ENCODE results near the gene SYCN. TPM values are rescaled to one million over a fixed set of nuclear protein-coding genes. Genes with fewer than 3 reads are reported as not detected.

Gene SYCN
- total RNA-seq, 1 experiment from 2014 or later = not detected

DNA sequence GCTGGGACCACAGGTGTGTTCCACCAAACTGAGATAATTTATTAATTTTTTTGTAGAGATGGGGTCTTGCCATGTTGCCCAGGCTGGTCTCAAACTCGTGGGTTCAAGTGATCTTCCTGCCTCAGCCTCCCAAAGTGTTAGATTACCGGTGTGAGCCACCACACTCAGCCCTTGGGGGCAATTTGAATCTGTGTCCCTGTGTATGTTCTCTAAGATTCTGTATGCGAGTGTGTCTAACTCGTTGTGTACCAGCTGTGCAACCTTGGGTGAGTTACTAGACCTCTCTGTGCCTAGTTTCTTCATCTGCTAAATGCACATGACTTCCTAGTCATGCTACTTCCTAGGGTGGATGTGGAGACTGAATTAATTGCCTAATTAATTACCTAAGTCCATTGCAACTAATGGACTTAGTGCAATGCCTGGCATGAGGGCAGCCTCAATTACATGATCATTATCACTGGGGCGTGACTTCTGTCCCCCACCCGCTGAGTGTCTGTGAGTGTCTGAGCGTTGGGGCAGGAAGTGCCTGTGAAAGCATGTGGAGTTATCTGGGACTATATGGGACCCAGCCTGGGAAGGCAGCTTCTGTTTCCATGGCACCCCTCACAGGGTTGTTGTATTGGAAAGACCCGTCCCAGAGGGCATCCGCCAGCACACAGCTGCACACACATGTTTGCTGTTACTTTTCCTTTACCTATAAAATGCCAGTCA is 9.1 kb downstream of the SYCN start (continued):
- no peak for TF ChIP-seq REST (IDR thresholded peaks at IDR 0.05; ENCODE audit: low read depth)

- BruUV-seq (replicated peaks) = no TSS peak
- CTCF ChIA-PET = no interaction called here
- H3K27ac ChIP-seq (ENCODE audit: low read depth, low read length) = no peak overlapping the region
- H3K36me3 ChIP-seq (ENCODE audit: control insufficient read depth in 1 of 2, insufficient read depth in 2 of 2, low read length in 2 of 2) = no peaks in the 10 kb centered on the region
- TF ChIP-seq CBX3 (IDR thresholded peaks at IDR 0.05; ENCODE audit: low read depth) (no peak), CTCF (IDR thresholded peaks at IDR 0.05 in 2 of 3, conservative IDR thresholded peaks at IDR 0.05 in 1 of 3; ENCODE audit: borderline replicate concordance in 1 of 3, insufficient read depth in 1 of 3, low read depth in 2 of 3, low read length in 2 of 3) (no peak), REST (IDR thresholded peaks at IDR 0.05; ENCODE audit: low read depth) (no peak), RAD21 (IDR thresholded peaks at IDR 0.05; ENCODE audit: low read depth) (no peak), EGR1 (IDR thresholded peaks at IDR 0.05; ENCODE audit: low read depth) (no peak), ZFX (IDR thresholded peaks at IDR 0.05) (no peak), SIN3A (IDR thresholded peaks at IDR 0.05; ENCODE audit: low read depth) (no peak), ZNF274 (IDR thresholded peaks at IDR 0.05; ENCODE audit: low read depth, low read length) (no peak), FOSL1 (IDR thresholded peaks at IDR 0.05; ENCODE audit: low read depth) (no peak), POLR2AphosphoS5 (IDR thresholded peaks at IDR 0.05; ENCODE audit: low read depth, low read length) (no peak)
- TF ChIP-seq, protein P1, sequence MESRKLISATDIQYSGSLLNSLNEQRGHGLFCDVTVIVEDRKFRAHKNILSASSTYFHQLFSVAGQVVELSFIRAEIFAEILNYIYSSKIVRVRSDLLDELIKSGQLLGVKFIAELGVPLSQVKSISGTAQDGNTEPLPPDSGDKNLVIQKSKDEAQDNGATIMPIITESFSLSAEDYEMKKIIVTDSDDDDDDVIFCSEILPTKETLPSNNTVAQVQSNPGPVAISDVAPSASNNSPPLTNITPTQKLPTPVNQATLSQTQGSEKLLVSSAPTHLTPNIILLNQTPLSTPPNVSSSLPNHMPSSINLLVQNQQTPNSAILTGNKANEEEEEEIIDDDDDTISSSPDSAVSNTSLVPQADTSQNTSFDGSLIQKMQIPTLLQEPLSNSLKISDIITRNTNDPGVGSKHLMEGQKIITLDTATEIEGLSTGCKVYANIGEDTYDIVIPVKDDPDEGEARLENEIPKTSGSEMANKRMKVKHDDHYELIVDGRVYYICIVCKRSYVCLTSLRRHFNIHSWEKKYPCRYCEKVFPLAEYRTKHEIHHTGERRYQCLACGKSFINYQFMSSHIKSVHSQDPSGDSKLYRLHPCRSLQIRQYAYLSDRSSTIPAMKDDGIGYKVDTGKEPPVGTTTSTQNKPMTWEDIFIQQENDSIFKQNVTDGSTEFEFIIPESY (IDR thresholded peaks at IDR 0.05; ENCODE audit: extremely low read depth, insufficient replicate concordance, low read length) = no peak
- intact Hi-C loops (cut with micrococcal nuclease) = no loop called here
- H3K4me1 ChIP-seq (ENCODE audit: control insufficient read depth in 1 of 2, insufficient read depth in 2 of 2, low read length in 2 of 2) = peaks cover 0 to 27% of the 10 kb centered on the region in 2 experiments; a peak in 2 of 4 replicates
- POLR2A ChIA-PET = no interaction called here
- H3K4me2 ChIP-seq (ENCODE audit: low read length) = peak overlapping the region; percentile 17; the same call in 1 of the 2 replicates
- no peaks in the 10 kb centered on the region for H3K79me2 ChIP-seq (ENCODE audit: insufficient read depth, low read length)
- no peak overlapping the region for H3K9ac ChIP-seq (ENCODE audit: low read length)
- H4K20me1 ChIP-seq (ENCODE audit: insufficient read depth) = no peaks in the 10 kb centered on the region
- H3K9me2 ChIP-seq (ENCODE audit: insufficient read depth) = no peaks in the 10 kb centered on the region
- H3K9me3 ChIP-seq (ENCODE audit: control insufficient read depth in 1 of 2, insufficient read depth in 1 of 2, low read depth in 1 of 2, low read length in 2 of 2) = no peaks in the 10 kb centered on the region
- H2AFZ ChIP-seq (ENCODE audit: low read depth, low read length, poor library complexity, severe bottlenecking) = no peak overlapping the region
- RAD21 ChIA-PET (ENCODE audit: low non-redundant PET in 1 of 2, low total read pairs in 2 of 2, uncharacterized antibody in 2 of 2, unreplicated experiment in 2 of 2) = no interaction called here
- no peak overlapping the region for H3K4me3 ChIP-seq (replicated peaks in 1 of 2; ENCODE audit: low read depth in 1 of 2, low read length in 2 of 2)
- ATAC-seq (no peak), DNase-seq (ENCODE audit: low read depth, low spot score) (no peak)
- no peaks in the 10 kb centered on the region for H3K27me3 ChIP-seq (ENCODE audit: insufficient read depth, low read length)
Observed at GRCh38 chr19:39193803-39194202, 10.3 kb downstream of the SYCN start.

Measured in HCT116 (cell line).